Measurements from ENCODE around the gene SREBF2. TPM values are rescaled to one million over a fixed set of nuclear protein-coding genes. Genes with fewer than 3 reads are reported as not detected.

Gene SREBF2
- total and polyA plus RNA-seq, 2 donors (not counting 3 experiments of a cell fraction or from before 2014, with no cell fraction given), result 101 to 136 TPM

GRCh38 chr22:41826430-41827383 lies 6.2 kb upstream of the SREBF2 start:
- Histone ChIP-seq H2AFZ (ENCODE audit: low read depth, low read length) (no peak overlapping the region), H3K27ac (ENCODE audit: insufficient read depth, low read depth, low read length) (no peak overlapping the region), H3K4me2 (ENCODE audit: insufficient read depth, low read length) (no peak overlapping the region), H3K9me3 (replicated peaks; ENCODE audit: control insufficient read depth, insufficient read depth, low read length) (no peaks in the 10 kb centered on the region), H3K27me3 (ENCODE audit: control insufficient read depth in 2 of 2, insufficient read depth in 2 of 2, low read length in 2 of 2) (no peaks in the 10 kb centered on the region), H4K20me1 (replicated peaks; ENCODE audit: control insufficient read depth, extremely low read depth, insufficient read depth, low read length) (no peaks in the 10 kb centered on the region), H3K79me2 (ENCODE audit: control insufficient read depth, insufficient read depth, low read length) (no peaks in the 10 kb centered on the region), H3K4me1 (ENCODE audit: control insufficient read depth, extremely low read depth, insufficient read depth, low read length) (peaks cover 4% of the 10 kb centered on the region), H3K36me3 (ENCODE audit: control insufficient read depth in 2 of 2, extremely low read depth in 1 of 2, insufficient read depth in 2 of 2, low read length in 2 of 2) (no peaks in the 10 kb centered on the region), H3K4me3 (replicated peaks in 1 of 3; ENCODE audit: insufficient read depth in 1 of 3, low read depth in 1 of 3, low read length in 3 of 3) (no peak overlapping the region), H3K9ac (replicated peaks; ENCODE audit: extremely low read depth, insufficient read depth, low read length) (no peak overlapping the region), H3K9me1 (replicated peaks; ENCODE audit: control insufficient read depth, extremely low read depth, insufficient read depth, low read length) (no peaks in the 10 kb centered on the region)
- dilution Hi-C loops (cut with MboI; ENCODE audit: extremely low pct_ligation_motif_present, low sequenced_read_pairs) (no loop called here), intact Hi-C loops (cut with micrococcal nuclease) (no loop called here)
- TF ChIP-seq POLR2AphosphoS5 (IDR thresholded peaks at IDR 0.05; ENCODE audit: insufficient read depth, low read depth, low read length), result no peak
- TF ChIP-seq JUN (IDR thresholded peaks at IDR 0.05; ENCODE audit: borderline replicate concordance, insufficient read depth, insufficient read length, low read depth), result no peak
- no peak for TF ChIP-seq EZH2 (IDR thresholded peaks at IDR 0.05; ENCODE audit: borderline replicate concordance, low read depth, low read length, severe bottlenecking)
- BruUV-seq (replicated peaks), result no TSS peak
- DNase-seq (ENCODE audit: low read depth, low spot score) (no peak), FAIRE-seq (no peak)
- POLR2A ChIA-PET, result no interaction called here
- CTCF ChIA-PET, result interaction anchor here (0.9 to 2.2 kb wide), 8 partner anchors 8 to 130 kb away, joined by 3 to 19 read pairs (median 4); no protein-coding TSS in a partner anchor

- no peak for DNase-seq (ENCODE audit: low read depth, low spot score)
- H3K4me2 ChIP-seq (ENCODE audit: insufficient read depth, low read length), result no peak overlapping the region
- dilution Hi-C loops (cut with MboI; ENCODE audit: extremely low pct_ligation_motif_present, low sequenced_read_pairs), result no loop called here
- no peaks in the 10 kb centered on the region for H3K9me3 ChIP-seq (replicated peaks; ENCODE audit: control insufficient read depth, insufficient read depth, low read length)
- intact Hi-C loops (cut with micrococcal nuclease), result no loop called here
- peaks cover 11% of the 10 kb centered on the region for H3K4me1 ChIP-seq (ENCODE audit: control insufficient read depth, extremely low read depth, insufficient read depth, low read length)
- H3K79me2 ChIP-seq (ENCODE audit: control insufficient read depth, insufficient read depth, low read length), result no peaks in the 10 kb centered on the region
- no peaks in the 10 kb centered on the region for H3K9me1 ChIP-seq (replicated peaks; ENCODE audit: control insufficient read depth, extremely low read depth, insufficient read depth, low read length)
- no peak for FAIRE-seq
- ChIA-PET POLR2A (no interaction called here), CTCF (interaction anchor here (0.9 to 1.4 kb wide), 2 partner anchors 9 to 113 kb away, joined by 3 to 10 read pairs; no protein-coding TSS in a partner anchor)
- H3K27me3 ChIP-seq (ENCODE audit: control insufficient read depth in 2 of 2, insufficient read depth in 2 of 2, low read length in 2 of 2), result no peaks in the 10 kb centered on the region
- no TSS peak for BruUV-seq (replicated peaks)
- H3K9ac ChIP-seq (replicated peaks; ENCODE audit: extremely low read depth, insufficient read depth, low read length), result no peak overlapping the region
- H4K20me1 ChIP-seq (replicated peaks; ENCODE audit: control insufficient read depth, extremely low read depth, insufficient read depth, low read length), result no peaks in the 10 kb centered on the region
- H3K27ac ChIP-seq (ENCODE audit: insufficient read depth, low read depth, low read length), result no peak overlapping the region
- no peak overlapping the region for H2AFZ ChIP-seq (ENCODE audit: low read depth, low read length)
- no peak overlapping the region for H3K4me3 ChIP-seq (replicated peaks in 1 of 3; ENCODE audit: insufficient read depth in 1 of 3, low read depth in 1 of 3, low read length in 3 of 3)
- no peaks in the 10 kb centered on the region for H3K36me3 ChIP-seq (ENCODE audit: control insufficient read depth in 2 of 2, extremely low read depth in 1 of 2, insufficient read depth in 2 of 2, low read length in 2 of 2)
- no peak for TF ChIP-seq FOS (IDR thresholded peaks at IDR 0.05; ENCODE audit: borderline replicate concordance, insufficient read depth, low read length)
- no peak for TF ChIP-seq POLR2AphosphoS5 (IDR thresholded peaks at IDR 0.05; ENCODE audit: insufficient read depth, low read depth, low read length)
- no peak for TF ChIP-seq MYC (IDR thresholded peaks at IDR 0.05; ENCODE audit: low read depth, low read length)
- no peak for TF ChIP-seq JUN (IDR thresholded peaks at IDR 0.05; ENCODE audit: borderline replicate concordance, insufficient read depth, insufficient read length, low read depth)
- TF ChIP-seq CTCF (IDR thresholded peaks at IDR 0.05; ENCODE audit: extremely low read depth in 1 of 2, insufficient read depth in 1 of 2, low read depth in 1 of 2, low read length in 2 of 2), result no peak
- no peak for TF ChIP-seq GATA2 (IDR thresholded peaks at IDR 0.05; ENCODE audit: insufficient read depth, insufficient read length, low read depth, low read length)
- no peak for TF ChIP-seq POLR2A (IDR thresholded peaks at IDR 0.05; ENCODE audit: low read depth, low read length)
- TF ChIP-seq EZH2 (IDR thresholded peaks at IDR 0.05; ENCODE audit: borderline replicate concordance, low read depth, low read length, severe bottlenecking), result no peak
- TF ChIP-seq MAX (IDR thresholded peaks at IDR 0.05; ENCODE audit: insufficient read depth, insufficient read length), result no peak
Observed at GRCh38 chr22:41827671-41828070, 5.2 kb upstream of the SREBF2 start.

All from endothelial cell of umbilical vein (primary cell).